Adrenal gland (tissue), 5 donors: Measurements from ENCODE around the gene IFNG.

ENCODE experiments used
- POLR2A ChIP-seq, 2 donors: fragments of 450-650 bp; IDR thresholded peaks; one replicate each; pipeline ENCODE4 v1.6.1; 2017; ENCODE audit warnings: antibody characterized with exemption in 2 of 2, mild to moderate bottlenecking in 2 of 2, moderate library complexity in 1 of 2
- TF ChIP-seq, protein P1 (sequence below), 6 experiments: fragments of 450-650 bp in 4 of 6; fragments of 200-600 bp in 2 of 6; sonication (generic) in 1 of 6; IDR thresholded peaks; 1 replicate in 5 of 6; 2 replicates in 1 of 6; pipeline versions ENCODE4 v1.5.1 to v1.8.0; 2016 to 2021; ENCODE audit warnings: antibody characterized with exemption in 6 of 6, mild to moderate bottlenecking in 2 of 6, moderate library complexity in 1 of 6
- donor health status: DM: no; HTN: no; CAD: no.

DNA sequence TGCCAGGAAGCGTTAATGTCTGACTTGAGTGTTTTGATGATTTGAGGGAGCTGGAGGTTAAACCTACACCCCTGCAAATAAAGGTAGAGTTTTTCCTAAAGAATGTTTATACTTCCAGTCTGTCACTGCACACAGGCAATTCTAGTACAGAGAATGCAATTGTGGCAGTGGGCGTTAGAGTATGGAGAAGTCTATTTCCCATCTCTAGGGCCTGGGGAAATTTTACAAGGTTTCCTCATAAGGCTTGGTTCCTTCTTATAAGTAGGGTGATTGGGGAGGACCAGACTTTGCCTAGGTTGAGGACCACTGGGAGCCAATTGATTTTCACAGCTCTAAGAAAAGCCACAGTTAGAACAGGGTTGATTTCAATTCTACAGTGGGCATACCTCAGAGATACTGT lies 44.3 kb downstream of the IFNG start:
- TF ChIP-seq, protein P1, sequence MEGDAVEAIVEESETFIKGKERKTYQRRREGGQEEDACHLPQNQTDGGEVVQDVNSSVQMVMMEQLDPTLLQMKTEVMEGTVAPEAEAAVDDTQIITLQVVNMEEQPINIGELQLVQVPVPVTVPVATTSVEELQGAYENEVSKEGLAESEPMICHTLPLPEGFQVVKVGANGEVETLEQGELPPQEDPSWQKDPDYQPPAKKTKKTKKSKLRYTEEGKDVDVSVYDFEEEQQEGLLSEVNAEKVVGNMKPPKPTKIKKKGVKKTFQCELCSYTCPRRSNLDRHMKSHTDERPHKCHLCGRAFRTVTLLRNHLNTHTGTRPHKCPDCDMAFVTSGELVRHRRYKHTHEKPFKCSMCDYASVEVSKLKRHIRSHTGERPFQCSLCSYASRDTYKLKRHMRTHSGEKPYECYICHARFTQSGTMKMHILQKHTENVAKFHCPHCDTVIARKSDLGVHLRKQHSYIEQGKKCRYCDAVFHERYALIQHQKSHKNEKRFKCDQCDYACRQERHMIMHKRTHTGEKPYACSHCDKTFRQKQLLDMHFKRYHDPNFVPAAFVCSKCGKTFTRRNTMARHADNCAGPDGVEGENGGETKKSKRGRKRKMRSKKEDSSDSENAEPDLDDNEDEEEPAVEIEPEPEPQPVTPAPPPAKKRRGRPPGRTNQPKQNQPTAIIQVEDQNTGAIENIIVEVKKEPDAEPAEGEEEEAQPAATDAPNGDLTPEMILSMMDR (IDR thresholded peaks at IDR 0.05): no peak
- no peak for TF ChIP-seq POLR2A (IDR thresholded peaks at IDR 0.05)
